ENCODE data around the gene PIM3.

The PIM3 gene

GRCh38 chr22:49960159-49961004 lies at the start of gene PIM3:
Gene PIM3 (plus strand): TSS chr22:49960772. CDS start chr22:49960948, 176 bp downstream.
- DNase-seq, result peak; percentile 60 to 96 (median 91)

- no peak for DNase-seq
Measured at GRCh38 chr22:49911881-49912625, 48.5 kb upstream of the PIM3 start.

GRCh38 chr22:49913026-49913425 lies 47.5 kb upstream of the PIM3 start:
- DNase-seq, result no peak

- DNase-seq, result no peak
Measured at GRCh38 chr22:49913446-49913845, 47.1 kb upstream of the PIM3 start.

GRCh38 chr22:49914256-49914655 lies 46.3 kb upstream of the PIM3 start:
- no peak for DNase-seq

- no peak for DNase-seq
Measured at GRCh38 chr22:49915610-49916009, 45.0 kb upstream of the PIM3 start.

GRCh38 chr22:49916831-49917230 lies 43.7 kb upstream of the PIM3 start:
- no peak for DNase-seq

GRCh38 chr22:49917974-49918910 lies 42.3 kb upstream of the PIM3 start, which contains the start of the genes ALG12 and CRELD2:
Gene ALG12 (minus strand): TSS chr22:49918438. CDS start chr22:49913765, 4,673 bp downstream.
Gene CRELD2 (plus strand): TSS chr22:49918634. CDS start chr22:49918770, 136 bp downstream.
- DNase-seq, result peak; percentile 55 to 98 (median 94)

GRCh38 chr22:49918911-49919881 lies 41.4 kb upstream of the PIM3 start:
- no peak for DNase-seq

GRCh38 chr22:49920859-49921258 lies 39.7 kb upstream of the PIM3 start:
- no peak for DNase-seq

GRCh38 chr22:49921508-49922278 lies 38.9 kb upstream of the PIM3 start:
- no peak for DNase-seq

GRCh38 chr22:49922484-49922883 lies 38.1 kb upstream of the PIM3 start:
- no peak for DNase-seq

- DNase-seq, result no peak
Measured at GRCh38 chr22:49922926-49923325, 37.6 kb upstream of the PIM3 start.

- no peak for DNase-seq
Measured at GRCh38 chr22:49923445-49923844, 37.1 kb upstream of the PIM3 start.

GRCh38 chr22:49924113-49924833 lies 36.3 kb upstream of the PIM3 start:
- no peak for DNase-seq

- no peak for DNase-seq
Measured at GRCh38 chr22:49925525-49926128, 34.9 kb upstream of the PIM3 start.

- no peak for DNase-seq
Measured at GRCh38 chr22:49926916-49927315, 33.7 kb upstream of the PIM3 start.

- DNase-seq, result no peak
Measured at GRCh38 chr22:49927483-49928184, 32.9 kb upstream of the PIM3 start.

GRCh38 chr22:49928185-49928495 lies 32.4 kb upstream of the PIM3 start:
- DNase-seq, result no peak
